ENCODE results near the gene SNX30. TPM values are rescaled to one million over a fixed set of nuclear protein-coding genes. Genes with fewer than 3 reads are reported as not detected.

The SNX30 gene
- total RNA-seq, 2 experiments from 2014 or later, result 13.5 to 19.8 TPM

DNA sequence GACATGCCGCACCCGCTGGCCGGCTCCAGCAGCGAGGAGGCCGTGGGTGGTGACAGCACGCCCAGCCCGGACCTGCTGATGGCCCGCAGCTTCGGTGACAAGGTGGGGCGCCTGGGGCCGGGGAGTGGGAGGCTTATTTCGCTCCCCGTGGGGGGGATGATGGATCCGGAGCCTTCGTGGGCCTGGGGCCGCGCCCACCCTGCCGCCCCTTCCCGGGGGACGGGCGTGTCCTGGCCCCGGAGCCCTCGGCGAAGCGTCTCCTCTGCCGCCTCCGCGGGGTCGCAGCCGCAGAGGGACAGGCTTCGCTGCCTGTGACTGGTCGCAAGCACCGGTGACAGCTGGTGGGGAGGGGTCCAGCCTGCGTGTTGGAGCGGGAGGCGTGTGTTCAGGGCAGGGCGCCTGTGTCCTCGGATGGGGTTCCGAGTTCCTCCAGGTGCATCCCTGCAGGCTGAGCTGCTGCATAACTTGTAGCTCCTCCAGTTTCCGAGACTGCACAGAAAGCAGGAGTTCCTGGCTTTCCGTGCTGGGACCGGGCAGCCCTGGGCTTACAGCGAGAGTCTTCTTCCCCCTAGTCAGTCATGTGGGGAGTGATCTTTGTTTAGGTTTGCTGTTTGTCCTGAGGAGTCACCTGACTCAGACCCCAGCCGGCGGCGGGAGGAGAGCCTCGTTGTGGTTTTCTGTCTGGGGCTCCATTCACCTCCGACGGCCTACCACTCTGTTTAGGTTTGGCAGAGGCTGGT, 666 bp downstream of the SNX30 start:
- Histone ChIP-seq H3K4me1 (ENCODE audit: insufficient read depth, low read length, poor library complexity, severe bottlenecking) (peaks cover 35% of the 10 kb centered on the region), H2AFZ (ENCODE audit: low read length) (peak overlapping the region; percentile 62; the same call in 1 of the 2 replicates), H3K9me2 (ENCODE audit: insufficient read depth, low read length) (no peaks in the 10 kb centered on the region), H3K36me3 (ENCODE audit: insufficient read depth, low read length) (no peaks in the 10 kb centered on the region), H3K4me3 (ENCODE audit: low read depth, low read length, poor library complexity, severe bottlenecking) (peak overlapping the region; percentile 99), H3K4me2 (ENCODE audit: low read length) (peak overlapping the region; percentile 84), H4K20me1 (ENCODE audit: insufficient read depth, low read length) (no peaks in the 10 kb centered on the region; the same call in 1 of the 2 replicates), H3K9me3 (ENCODE audit: low read length) (no peaks in the 10 kb centered on the region), H3K27ac (ENCODE audit: low read depth, low read length, poor library complexity, severe bottlenecking) (peak overlapping the region; percentile 29), H3K79me2 (ENCODE audit: insufficient read depth, low read depth, low read length) (peaks cover 8% of the 10 kb centered on the region; the same call in 1 of the 2 replicates)
- intact Hi-C loops (cut with micrococcal nuclease; ENCODE audit: unreplicated experiment), result loop anchor here (1.0 to 10.0 kb wide), 4 partner anchors 24 to 1266 kb away; partner anchors contain the start of genes ECPAS and UGCG
- peak; percentile 81 for DNase-seq (ENCODE audit: low spot score)
- TF ChIP-seq CTCF (conservative IDR thresholded peaks at IDR 0.05; ENCODE audit: low read length) (no peak), EZH2phosphoT487 (IDR thresholded peaks at IDR 0.05; ENCODE audit: borderline replicate concordance, low read depth, low read length) (no peak)
- BruUV-seq (replicated peaks), result no TSS peak
- POLR2A ChIA-PET, result interaction anchor here (0.6 to 3.0 kb wide), 6 partner anchors 9 to 94 kb away, joined by 3 to 17 read pairs (median 4); partner anchors contain the start of gene INIP
- CTCF ChIA-PET (ENCODE audit: unreplicated experiment), result interaction anchor here (0.5 kb wide), 1 partner anchor 1264 kb away, joined by 5 read pairs; no protein-coding TSS in a partner anchor

GRCh38 chr9:112752334-112753125, 2.0 kb downstream of the SNX30 start:
- H2AFZ ChIP-seq (ENCODE audit: low read length), result no peak overlapping the region
- peaks cover 35% of the 10 kb centered on the region for H3K4me1 ChIP-seq (ENCODE audit: insufficient read depth, low read length, poor library complexity, severe bottlenecking)
- no peaks in the 10 kb centered on the region for H3K36me3 ChIP-seq (ENCODE audit: insufficient read depth, low read length)
- DNase-seq (ENCODE audit: low spot score), result no peak
- no peak for TF ChIP-seq EZH2phosphoT487 (IDR thresholded peaks at IDR 0.05; ENCODE audit: borderline replicate concordance, low read depth, low read length)
- no peak for TF ChIP-seq CTCF (conservative IDR thresholded peaks at IDR 0.05; ENCODE audit: low read length)
- H3K4me2 ChIP-seq (ENCODE audit: low read length), result peak overlapping the region; percentile 84
- H3K9me2 ChIP-seq (ENCODE audit: insufficient read depth, low read length), result no peaks in the 10 kb centered on the region
- ChIA-PET POLR2A (interaction anchor here (0.9 to 3.0 kb wide), 3 partner anchors 10 to 35 kb away, joined by 3 to 17 read pairs (median 6); partner anchors contain the start of gene INIP), CTCF (ENCODE audit: unreplicated experiment) (interaction anchor here (0.6 kb wide), 1 partner anchor 38 kb away, joined by 3 read pairs; no protein-coding TSS in a partner anchor)
- no peaks in the 10 kb centered on the region for H3K9me3 ChIP-seq (ENCODE audit: low read length)
- H3K4me3 ChIP-seq (ENCODE audit: low read depth, low read length, poor library complexity, severe bottlenecking), result peak overlapping the region; percentile 99
- H3K27ac ChIP-seq (ENCODE audit: low read depth, low read length, poor library complexity, severe bottlenecking), result no peak overlapping the region
- intact Hi-C loops (cut with micrococcal nuclease; ENCODE audit: unreplicated experiment), result loop anchor here (10.0 kb wide), 2 partner anchors 858 to 1268 kb away; partner anchors contain the start of genes ECPAS and UGCG
- H3K79me2 ChIP-seq (ENCODE audit: insufficient read depth, low read depth, low read length), result peaks cover 8% of the 10 kb centered on the region; the same call in 1 of the 2 replicates
- H4K20me1 ChIP-seq (ENCODE audit: insufficient read depth, low read length), result no peaks in the 10 kb centered on the region; the same call in 1 of the 2 replicates
- BruUV-seq (replicated peaks), result no TSS peak
